PC-9 (cell line): Measurements from ENCODE around the gene MARK2.

ENCODE experiments used
- EZH2 ChIP-seq: fragments of 200-600 bp; sonication (generic); IDR thresholded peaks from 2 replicates; pipeline ENCODE4 v1.8.0; 2017; ENCODE audit warnings: antibody characterized with exemption, low read depth
- TF ChIP-seq, protein P1 (sequence below): fragments of 200-600 bp; sonication (generic); conservative IDR thresholded peaks from 2 replicates; pipeline ENCODE4 v1.6.1; 2017; ENCODE audit warnings: mixed run types, antibody characterized with exemption, mild to moderate bottlenecking, moderate library complexity

DNA sequence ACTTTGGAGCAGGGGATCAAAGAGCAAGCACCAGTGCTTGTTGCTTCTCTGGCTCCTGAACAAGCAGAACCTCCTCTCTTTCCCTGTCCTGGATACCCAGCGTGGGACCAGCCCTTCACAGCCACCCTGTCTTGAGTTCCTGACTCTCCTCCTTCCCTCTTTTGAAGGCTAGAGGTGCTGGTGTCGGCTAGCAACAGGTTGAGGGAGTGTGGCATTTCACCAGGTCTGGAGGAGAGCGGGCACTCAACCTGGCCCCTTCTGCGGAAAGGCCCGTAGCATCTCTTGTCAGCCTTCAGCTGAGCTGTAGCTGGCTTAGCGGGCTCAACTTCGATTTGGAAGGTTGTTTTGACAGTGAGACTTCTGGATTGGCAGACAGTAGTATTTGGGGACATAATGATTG is 51.5 kb downstream of the MARK2 start:
- TF ChIP-seq, protein P1, sequence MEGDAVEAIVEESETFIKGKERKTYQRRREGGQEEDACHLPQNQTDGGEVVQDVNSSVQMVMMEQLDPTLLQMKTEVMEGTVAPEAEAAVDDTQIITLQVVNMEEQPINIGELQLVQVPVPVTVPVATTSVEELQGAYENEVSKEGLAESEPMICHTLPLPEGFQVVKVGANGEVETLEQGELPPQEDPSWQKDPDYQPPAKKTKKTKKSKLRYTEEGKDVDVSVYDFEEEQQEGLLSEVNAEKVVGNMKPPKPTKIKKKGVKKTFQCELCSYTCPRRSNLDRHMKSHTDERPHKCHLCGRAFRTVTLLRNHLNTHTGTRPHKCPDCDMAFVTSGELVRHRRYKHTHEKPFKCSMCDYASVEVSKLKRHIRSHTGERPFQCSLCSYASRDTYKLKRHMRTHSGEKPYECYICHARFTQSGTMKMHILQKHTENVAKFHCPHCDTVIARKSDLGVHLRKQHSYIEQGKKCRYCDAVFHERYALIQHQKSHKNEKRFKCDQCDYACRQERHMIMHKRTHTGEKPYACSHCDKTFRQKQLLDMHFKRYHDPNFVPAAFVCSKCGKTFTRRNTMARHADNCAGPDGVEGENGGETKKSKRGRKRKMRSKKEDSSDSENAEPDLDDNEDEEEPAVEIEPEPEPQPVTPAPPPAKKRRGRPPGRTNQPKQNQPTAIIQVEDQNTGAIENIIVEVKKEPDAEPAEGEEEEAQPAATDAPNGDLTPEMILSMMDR: no peak
- TF ChIP-seq EZH2: no peak
